Measurements from ENCODE around the gene EXOC6B.

EXOC6B gene

GRCh38 chr2:72713857-72714256 is 112.0 kb downstream of the EXOC6B start:
- no peak for TF ChIP-seq ZNF274 (IDR thresholded peaks at IDR 0.05; ENCODE audit: low read depth, low read length)
- no peak overlapping the region for H3K4me3 ChIP-seq (ENCODE audit: low read length)

GRCh38 chr2:72712977-72713376 is 112.9 kb downstream of the EXOC6B start:
- no peak for TF ChIP-seq ZNF274 (IDR thresholded peaks at IDR 0.05; ENCODE audit: low read depth, low read length)
- H3K4me3 ChIP-seq (ENCODE audit: low read length), result no peak overlapping the region

- no peak overlapping the region for H3K4me3 ChIP-seq (ENCODE audit: low read length)
- no peak for TF ChIP-seq ZNF274 (IDR thresholded peaks at IDR 0.05; ENCODE audit: low read depth, low read length)
These were observed 113.5 kb downstream of the EXOC6B start for GRCh38 chr2:72712304-72712703.

DNA sequence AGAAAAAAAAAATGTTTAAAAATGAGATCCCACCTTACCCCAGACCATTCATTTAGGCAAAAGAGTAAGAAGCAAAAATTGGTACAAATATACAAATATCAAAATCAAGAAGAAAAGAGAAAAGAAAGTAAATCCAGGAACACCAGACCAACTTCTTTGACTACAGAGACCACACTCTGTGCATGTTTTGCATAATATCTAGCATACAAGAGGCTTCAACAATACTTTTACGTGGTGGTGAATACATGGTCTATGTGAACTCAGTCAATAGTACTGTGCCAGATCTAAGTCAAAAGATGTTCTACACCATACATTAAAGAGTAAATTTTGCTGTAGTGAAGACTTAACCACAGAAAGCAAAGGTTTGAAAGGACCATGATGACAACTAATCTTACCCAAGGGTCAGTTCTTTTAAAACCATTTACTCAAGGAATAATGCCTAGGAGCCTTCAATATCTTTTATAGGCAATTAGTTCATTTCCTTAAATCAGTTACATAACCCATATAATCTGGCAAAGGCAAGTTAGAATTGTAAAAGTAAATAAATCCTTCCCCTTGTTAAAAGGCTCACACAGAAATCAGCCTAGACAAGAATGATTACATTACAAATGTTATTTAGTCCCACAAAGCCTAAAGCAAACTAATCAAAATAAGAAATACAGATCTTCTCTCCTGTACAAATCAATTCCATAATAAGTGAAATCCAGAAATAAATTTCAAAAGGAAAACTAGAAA is 115.2 kb downstream of the EXOC6B start:
- no peak overlapping the region for H3K4me3 ChIP-seq (ENCODE audit: low read length)
- TF ChIP-seq ZNF274 (IDR thresholded peaks at IDR 0.05; ENCODE audit: low read depth, low read length), result no peak

DNA sequence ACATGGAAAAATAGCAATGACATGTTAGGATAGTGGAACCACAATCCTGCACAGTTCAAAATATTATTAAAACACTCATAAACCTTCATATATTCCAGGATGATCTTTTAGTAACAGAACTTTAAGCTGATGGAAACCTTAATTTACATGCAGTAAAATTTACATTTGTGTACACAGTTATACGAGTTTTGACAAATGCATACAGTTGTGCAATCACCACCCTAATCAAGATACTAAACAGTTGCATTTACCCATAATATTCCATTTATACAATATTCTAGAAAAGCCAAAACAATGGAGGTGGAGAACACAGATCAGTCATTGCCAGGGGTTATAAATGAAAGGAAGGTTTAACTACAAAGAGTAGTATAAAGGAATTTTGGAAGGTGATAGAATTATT is 117.6 kb downstream of the EXOC6B start:
- TF ChIP-seq ZNF274 (IDR thresholded peaks at IDR 0.05; ENCODE audit: low read depth, low read length), result no peak
- no peak overlapping the region for H3K4me3 ChIP-seq (ENCODE audit: low read length)

GRCh38 chr2:72698300-72698699 is 127.5 kb downstream of the EXOC6B start:
- TF ChIP-seq ZNF274 (IDR thresholded peaks at IDR 0.05; ENCODE audit: low read depth, low read length), result no peak

GRCh38 chr2:72696559-72696958 is 129.3 kb downstream of the EXOC6B start:
- no peak for TF ChIP-seq ZNF274 (IDR thresholded peaks at IDR 0.05; ENCODE audit: low read depth, low read length)
- no peak overlapping the region for H3K4me3 ChIP-seq (ENCODE audit: low read length)

More at GRCh38 chr2:72698300-72698699, 127.5 kb downstream of the EXOC6B start:
- no peak overlapping the region for H3K4me3 ChIP-seq (ENCODE audit: low read length)

DNA sequence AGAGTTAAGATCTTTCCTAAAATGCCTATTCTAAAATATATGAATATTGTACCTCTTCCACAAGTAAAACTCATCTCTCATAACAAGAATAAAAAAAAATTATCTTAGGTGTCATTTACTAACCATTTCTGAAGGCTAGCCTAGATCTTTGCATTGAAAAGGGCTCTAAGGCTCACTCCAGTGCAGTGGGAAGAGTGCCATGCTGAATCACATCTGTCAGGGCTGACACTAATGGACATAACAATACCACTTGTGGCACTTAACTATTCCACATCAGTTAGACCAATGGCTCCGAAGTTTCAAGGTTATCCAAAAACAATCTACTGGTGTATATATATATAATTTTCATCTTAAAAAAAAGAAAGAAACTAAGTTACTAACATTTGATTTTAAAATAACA is 130.2 kb downstream of the EXOC6B start:
- no peak for TF ChIP-seq ZNF274 (IDR thresholded peaks at IDR 0.05; ENCODE audit: low read depth, low read length)
- H3K4me3 ChIP-seq (ENCODE audit: low read length), result no peak overlapping the region

- no peak for TF ChIP-seq ZNF274 (IDR thresholded peaks at IDR 0.05; ENCODE audit: low read depth, low read length)
- no peak overlapping the region for H3K4me3 ChIP-seq (ENCODE audit: low read length)
These were observed 130.9 kb downstream of the EXOC6B start for GRCh38 chr2:72694715-72695496.

- TF ChIP-seq ZNF274 (IDR thresholded peaks at IDR 0.05; ENCODE audit: low read depth, low read length), result no peak
- no peak overlapping the region for H3K4me3 ChIP-seq (ENCODE audit: low read length)
These were observed 136.1 kb downstream of the EXOC6B start for GRCh38 chr2:72689579-72690195.

GRCh38 chr2:72685638-72686213 is 140.1 kb downstream of the EXOC6B start:
- no peak for TF ChIP-seq ZNF274 (IDR thresholded peaks at IDR 0.05; ENCODE audit: low read depth, low read length)
- no peak overlapping the region for H3K4me3 ChIP-seq (ENCODE audit: low read length)

GRCh38 chr2:72682061-72682460 is 143.8 kb downstream of the EXOC6B start:
- TF ChIP-seq ZNF274 (IDR thresholded peaks at IDR 0.05; ENCODE audit: low read depth, low read length), result no peak
- H3K4me3 ChIP-seq (ENCODE audit: low read length), result no peak overlapping the region

- no peak overlapping the region for H3K4me3 ChIP-seq (ENCODE audit: low read length)
- no peak for TF ChIP-seq ZNF274 (IDR thresholded peaks at IDR 0.05; ENCODE audit: low read depth, low read length)
These were observed 144.5 kb downstream of the EXOC6B start for GRCh38 chr2:72681016-72681995.
